Heart left ventricle (tissue), 16 donors: Measurements from ENCODE around the gene VPS39. TPM values are rescaled to one million over a fixed set of nuclear protein-coding genes. Genes with fewer than 3 reads are reported as not detected.

Experiments
- ATAC-seq, 4 donors: fragments of 200-7000 bp; cut with Tn5 transposase; one replicate each; pipeline ENCODE4 v1.9.1; 2020 to 2022; ENCODE audit warnings: moderate library complexity in 4 of 4, mild to moderate bottlenecking in 3 of 4, moderate number of reproducible peaks in 1 of 4
- DNase-seq, 5 donors: peaks; one replicate each; pipeline ENCODE4 v3.0.0-alpha.2; 2020
- H3K27ac ChIP-seq, 12 donors: fragments of 200-600 bp; sonication (generic) in 4 of 12; one replicate each; pipeline versions ENCODE4 v1.5.0 to v1.8.0; 2016 to 2022; ENCODE audit warnings: mild to moderate bottlenecking in 2 of 12
- H3K27me3 ChIP-seq, 9 donors: fragments of 200-600 bp; sonication (generic) in 2 of 9; one replicate each; pipeline versions ENCODE4 v1.5.1 to v1.8.0; 2016 to 2022; ENCODE audit warnings: mild to moderate bottlenecking in 3 of 9
- H3K36me3 ChIP-seq, 9 donors: fragments of 200-600 bp; sonication (generic) in 2 of 9; one replicate each; pipeline versions ENCODE4 v1.5.0 to v1.8.0; 2018 to 2022; ENCODE audit warnings: mild to moderate bottlenecking in 2 of 9
- H3K4me1 ChIP-seq, 12 donors: fragments of 200-600 bp; sonication (generic) in 4 of 12; one replicate each; pipeline versions ENCODE4 v1.5.0 to v1.8.0; 2016 to 2022; ENCODE audit warnings: mild to moderate bottlenecking in 3 of 12
- H3K4me3 ChIP-seq, 12 donors: fragments of 200-600 bp; sonication (generic) in 4 of 12; one replicate each; pipeline versions ENCODE4 v1.5.0 to v1.8.0; 2017 to 2022; ENCODE audit warnings: mild to moderate bottlenecking in 9 of 12, moderate library complexity in 4 of 12
- H3K9me3 ChIP-seq, 12 donors: fragments of 200-600 bp; sonication (generic) in 4 of 12; one replicate each; pipeline versions ENCODE4 v1.5.0 to v1.8.0; 2016 to 2022; ENCODE audit warnings: mild to moderate bottlenecking in 1 of 12
- CTCF ChIP-seq, 12 donors: fragments of 200-600 bp; sonication (generic) in 4 of 12; IDR thresholded peaks; one replicate each; pipeline versions ENCODE4 v1.5.0 to v1.8.0; 2018 to 2022; ENCODE audit warnings: antibody characterized with exemption in 12 of 12, mild to moderate bottlenecking in 5 of 12
- POLR2A ChIP-seq, 2 donors: fragments of 450-650 bp; IDR thresholded peaks; one replicate each; pipeline ENCODE4 v1.6.1; 2017; ENCODE audit warnings: antibody characterized with exemption in 2 of 2, mild to moderate bottlenecking in 2 of 2, moderate library complexity in 2 of 2
- WGBS, 4 donors: extraction: QIAGEN DNeasy Blood & Tissue Kit in 2 of 4; methylation state at CpG; one replicate each; pipeline versions ENCODE4 v1.1.5 to v1.1.7; 2013 to 2018; 5-methylcytosine and 5-hydroxymethylcytosine counted together
- intact Hi-C, 10 donors: fragments of 100-400 bp; cut with DNase I; formaldehyde crosslinking; loops; one replicate each; pipeline versions ENCODE4 v1.11.1 to v1.14.2; 2022
- polyA plus RNA-seq, 2 donors: library from polyadenylated mRNA; stranded (reverse); fragments of 200-250 nt; gene quantifications; one replicate each; pipeline ENCODE4 v1.2.3, GENCODE V29; 2013
- total RNA-seq, 9 donors: library from RNA; depleted of rRNA in 2 of 9; stranded (reverse); fragments of >200 nt in 2 of 9; fragmentation: NEBNext Ultra II Directional in 3 of 9; extraction: Animal tissue kit (Norgen Biotek cat#: 25700) in 3 of 9; gene quantifications; one replicate each; pipeline versions ENCODE4 v1.1.0 to v1.2.4, GENCODE V29; 2016 to 2023
- donor health status: ischemic (EF 13 %, LVEDD 7.1; RV severe dilation, severe dysfunction).
- donor health status: healthy with polysubstance abuse.
- donor health status: DM: no; HTN: yes; CAD: no.
- donor health status: DM: no; HTN: no; CAD: no.
- donor health status: ischemic (EF 25% LVEDD 6.9; RV normal size, moderate dysfunction).
- donor health status: ischemic (EF 25% LVEDD 5.7; RV mildly dilated, moderate dysfunction).
- donor health status: healthy.
- donor health status: DM: yes; HTN: yes; CAD: no.
- donor health status: ischemic (EF 35%, LVEDD 5.7; RV mildly dilated, moderate dysfunction).
- donor health status: nonischemic (EF 11% LVEDD 7.7; RV severe dilation, severe dysfunction).
- donor health status: DM: yes; HTN: yes; CAD: no.
- donor health status: PGD.
- donor health status: ischemic (EF 29% LVEDD 5.4; RV normal size, mild dysfunction).
- donor health status: nonischemic (EF 23%, LVEDD 6.1; RV moderate dilation, normal function).

Gene VPS39
- total and polyA plus RNA-seq, 11 donors: 33.8 to 59.9 (median 48.0) TPM

DNA sequence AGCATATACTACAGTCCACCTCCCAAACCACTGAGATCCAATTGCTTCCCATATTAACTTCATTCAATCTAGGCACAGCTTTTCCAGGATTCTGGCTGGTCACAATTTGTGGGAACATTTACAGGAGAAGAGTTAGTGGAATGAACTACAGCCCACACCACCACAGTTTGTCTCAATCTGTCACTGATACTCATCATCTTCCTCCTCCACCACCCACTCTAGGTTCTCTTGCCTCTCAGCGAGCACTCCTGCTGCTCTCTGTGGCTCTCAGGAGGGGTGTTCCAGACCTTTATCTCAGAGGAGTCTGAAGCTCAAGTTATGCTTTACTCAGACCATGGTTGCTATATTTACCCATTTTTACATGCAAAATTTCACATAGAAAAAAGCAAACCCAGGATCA, 87.8 kb downstream of the VPS39 start:
- 91 to 98% (median 97%) methylated on average over 1 of the region's 1 CpG for WGBS, 4 donors
- intact Hi-C loops: no loop called here
- Histone ChIP-seq H3K4me1 (peaks cover 0 to 5% (median 0%) of the 10 kb centered on the region in 12 donors), H3K27me3 (no peaks in the 10 kb centered on the region), H3K36me3 (no peaks in the 10 kb centered on the region), H3K4me3 (no peak overlapping the region), H3K27ac (no peak overlapping the region), H3K9me3 (peaks cover 0 to 8% (median 0%) of the 10 kb centered on the region in 12 donors)
- TF ChIP-seq CTCF (IDR thresholded peaks at IDR 0.05): no peak
- no peak for TF ChIP-seq POLR2A (IDR thresholded peaks at IDR 0.05)
- ATAC-seq (no peak), DNase-seq (no peak)

GRCh38 chr15:42119446-42119760, 88.7 kb downstream of the VPS39 start:
- intact Hi-C loops: no loop called here
- Histone ChIP-seq H3K4me1 (peaks cover 0 to 5% (median 0%) of the 10 kb centered on the region in 12 donors), H3K36me3 (no peaks in the 10 kb centered on the region), H3K27ac (no peak overlapping the region), H3K27me3 (no peaks in the 10 kb centered on the region), H3K9me3 (peaks cover 0 to 8% (median 0%) of the 10 kb centered on the region in 12 donors), H3K4me3 (no peak overlapping the region)
- ATAC-seq: no peak
- WGBS, 4 donors: 59 to 84% (median 63%) methylated on average over 4 to 5 of the region's 5 CpGs
- TF ChIP-seq POLR2A (IDR thresholded peaks at IDR 0.05): no peak
- no peak for TF ChIP-seq CTCF (IDR thresholded peaks at IDR 0.05)
- DNase-seq: no peak

DNA sequence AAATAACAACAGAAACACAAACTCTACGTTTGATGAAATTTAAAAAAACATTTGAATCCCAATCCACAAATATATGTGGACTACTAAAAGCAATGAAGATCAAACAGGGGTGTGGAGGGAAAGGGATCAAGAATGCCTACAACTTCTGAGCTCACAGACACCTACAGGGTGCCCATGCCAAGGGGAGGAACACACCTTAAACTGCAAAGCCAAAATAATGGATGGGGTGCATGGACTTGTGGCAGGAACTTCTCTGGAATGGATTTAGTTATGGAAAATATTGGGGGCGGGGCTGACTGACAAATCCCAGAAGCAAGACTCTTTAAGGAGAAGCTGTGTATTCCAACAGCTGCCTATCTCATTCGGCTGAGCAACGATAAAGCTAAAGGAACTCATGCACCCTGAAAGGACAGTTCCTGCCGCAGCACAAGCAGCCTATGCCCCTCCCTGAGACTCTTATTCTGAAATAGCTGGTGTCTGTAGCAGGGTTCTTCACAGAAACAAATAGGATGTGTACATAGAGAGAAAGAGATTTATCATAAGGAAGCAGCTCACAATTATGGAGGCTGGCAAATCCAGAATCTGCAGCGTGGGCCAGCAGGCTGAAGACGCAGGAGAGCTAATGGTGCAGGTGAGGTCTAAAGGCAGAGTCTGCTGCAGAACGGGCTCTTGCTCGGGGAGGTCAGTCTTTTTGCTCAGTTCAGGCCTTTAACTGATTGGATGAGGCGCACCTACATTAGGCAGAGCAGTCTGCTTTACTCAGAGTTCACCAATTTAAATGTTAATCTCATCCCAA, 89.3 kb downstream of the VPS39 start:
- peak in 2 of 4 donors; percentile 41 to 51 for ATAC-seq
- intact Hi-C loops: no loop called here

More for the DNA sequence above, 89.3 kb downstream of the VPS39 start:
- TF ChIP-seq CTCF (IDR thresholded peaks at IDR 0.05) (no peak), POLR2A (IDR thresholded peaks at IDR 0.05) (no peak)
- Histone ChIP-seq H3K4me3 (no peak overlapping the region), H3K27me3 (no peaks in the 10 kb centered on the region), H3K36me3 (no peaks in the 10 kb centered on the region), H3K27ac (no peak overlapping the region), H3K9me3 (peaks cover 0 to 8% (median 0%) of the 10 kb centered on the region in 12 donors), H3K4me1 (peaks cover 0 to 5% (median 0%) of the 10 kb centered on the region in 12 donors)
- 30 to 36% (median 35%) methylated on average over 10 of the region's 10 CpGs for WGBS, 4 donors
- DNase-seq: no peak
